Epithelial cell of prostate (primary cell): ENCODE measurements around the gene SUN2.

Source experiments
- DNase-seq: peaks from one replicate; pipeline ENCODE4 v3.0.0-alpha.2; 2011; ENCODE audit warnings: low read depth, low spot score
- H3K27ac ChIP-seq: fragments of 450-650 bp; 2 replicates; pipeline ENCODE4 v1.5.1; 2017; ENCODE audit warnings: mild to moderate bottlenecking

The SUN2 gene

GRCh38 chr22:38756711-38757463 is 1.1 kb upstream of the SUN2 start:
- no peak overlapping the region for H3K27ac ChIP-seq
- DNase-seq, result no peak

DNA sequence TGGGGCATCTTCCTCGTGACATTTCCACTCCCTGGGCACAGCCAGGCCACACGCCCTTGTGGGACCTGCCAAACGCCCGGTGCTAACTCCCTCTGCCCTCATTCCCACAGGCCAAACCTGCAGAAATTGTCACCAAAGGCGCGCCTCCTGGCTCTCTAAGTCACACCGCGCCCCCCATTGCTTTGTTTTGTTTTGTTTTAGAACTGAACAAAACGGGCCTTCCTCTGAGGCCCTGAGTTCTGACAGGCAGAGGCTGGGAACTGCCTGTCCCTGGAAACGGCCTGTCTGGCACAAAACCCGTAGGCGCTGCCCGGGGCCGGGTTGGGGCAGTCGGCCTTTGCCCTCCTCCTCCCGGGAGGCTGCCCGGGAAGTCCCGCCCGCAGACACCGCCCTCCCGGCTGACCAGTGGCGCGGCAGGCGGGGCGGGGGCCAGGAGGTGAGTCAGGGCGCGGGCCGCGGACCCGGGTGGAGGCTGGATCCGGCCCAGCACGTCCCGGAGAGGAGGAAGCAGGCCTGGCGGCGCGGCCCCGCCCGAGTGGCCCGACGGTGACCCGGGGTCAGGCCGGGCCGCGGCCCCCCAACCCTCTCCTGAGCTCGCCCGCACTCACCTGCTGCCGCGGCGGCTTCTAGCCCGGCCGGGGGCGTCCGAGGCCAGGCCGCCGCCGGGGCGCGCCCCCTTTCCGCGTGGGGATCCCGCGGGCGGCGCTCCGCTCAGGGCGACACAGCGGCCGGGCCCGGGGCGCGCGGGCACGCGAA is 465 bp downstream of the SUN2 start:
- H3K27ac ChIP-seq, result peak overlapping the region; percentile 91
- DNase-seq, result no peak

GRCh38 chr22:38754751-38755154 is 1.0 kb downstream of the SUN2 start:
- DNase-seq, result no peak
- peak overlapping the region; percentile 91 for H3K27ac ChIP-seq

- H3K27ac ChIP-seq, result peak overlapping the region; percentile 91
- DNase-seq, result peak; percentile 51
Observed at GRCh38 chr22:38753948-38754750, 1.6 kb downstream of the SUN2 start.

GRCh38 chr22:38751422-38752346 is 4.1 kb downstream of the SUN2 start:
- H3K27ac ChIP-seq, result peak overlapping the region; percentile 79
- peak; percentile 70 for DNase-seq

DNA sequence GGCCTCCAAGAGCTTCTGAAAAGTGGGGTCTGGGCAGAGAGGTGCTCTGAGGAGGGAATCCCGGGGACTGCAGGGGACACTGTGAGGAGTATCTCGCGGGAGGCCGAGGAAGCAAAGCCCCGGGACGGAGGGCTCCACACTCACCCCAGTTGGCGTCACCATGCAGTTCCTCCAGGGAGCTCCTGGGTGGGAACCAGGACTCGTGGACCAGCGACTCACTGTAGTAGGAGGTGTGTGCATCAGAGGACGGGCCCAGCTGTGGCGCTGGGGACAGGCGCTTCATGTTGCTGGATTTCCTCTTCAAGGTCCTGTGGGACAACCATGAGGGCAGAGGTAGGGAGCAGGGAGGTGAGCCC is 4.8 kb downstream of the SUN2 start:
- H3K27ac ChIP-seq, result peak overlapping the region; percentile 79
- no peak for DNase-seq

DNA sequence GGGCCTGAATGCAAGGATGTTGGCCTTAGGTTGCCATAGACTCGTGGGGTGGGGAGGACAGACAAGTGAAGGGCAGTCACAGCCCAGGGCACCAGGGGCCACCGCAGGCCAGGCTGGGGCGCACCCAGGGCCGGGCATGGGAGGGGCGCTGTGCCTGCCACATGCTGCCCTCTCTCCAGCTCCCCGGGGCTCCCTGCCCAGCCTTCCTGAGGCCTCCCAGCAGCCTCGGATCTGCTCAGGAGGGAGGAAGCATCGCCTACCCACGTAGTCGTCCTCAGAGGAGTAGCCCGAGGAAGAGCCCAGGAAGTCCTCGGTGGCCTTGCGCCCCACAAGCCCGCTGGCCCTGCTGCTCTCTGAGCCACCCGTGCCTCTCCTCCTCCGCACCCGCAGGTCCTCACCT is 5.2 kb downstream of the SUN2 start:
- no peak for DNase-seq
- peak overlapping the region; percentile 79 for H3K27ac ChIP-seq

GRCh38 chr22:38750104-38750503 is 5.7 kb downstream of the SUN2 start:
- H3K27ac ChIP-seq, result no peak overlapping the region
- no peak for DNase-seq

DNA sequence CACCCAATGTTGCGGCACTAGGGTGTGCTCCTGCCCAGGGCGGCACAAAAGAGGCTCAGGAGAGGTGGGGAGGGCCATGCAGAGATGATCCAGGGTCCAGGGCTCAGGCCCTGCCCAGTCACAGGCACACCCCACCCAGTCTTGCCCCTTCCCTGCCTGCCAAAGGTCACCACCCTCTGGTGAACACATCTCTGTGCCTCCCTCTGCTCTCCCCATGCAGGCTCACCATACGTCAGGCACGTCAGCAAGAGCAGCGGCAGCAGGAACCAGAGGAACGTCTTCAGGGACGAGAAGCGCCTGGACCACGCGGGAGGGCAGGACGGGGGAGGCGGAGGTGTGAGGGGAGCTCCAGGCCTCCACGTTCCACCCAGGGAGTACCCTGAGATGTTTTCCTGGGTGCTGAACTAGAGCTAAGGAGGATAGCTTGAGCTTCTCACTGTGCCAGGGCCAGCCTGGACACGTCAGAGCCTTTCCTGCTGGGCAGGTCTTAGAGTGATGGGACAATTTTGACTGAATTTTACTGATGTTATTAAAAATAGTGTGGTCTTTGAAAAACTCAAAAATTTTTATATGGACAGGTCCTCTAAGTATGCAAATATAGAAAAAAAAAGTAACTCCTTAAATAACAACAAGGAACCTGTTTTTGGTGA is 7.2 kb downstream of the SUN2 start:
- DNase-seq, result no peak
- peak overlapping the region; percentile 48 for H3K27ac ChIP-seq

DNA sequence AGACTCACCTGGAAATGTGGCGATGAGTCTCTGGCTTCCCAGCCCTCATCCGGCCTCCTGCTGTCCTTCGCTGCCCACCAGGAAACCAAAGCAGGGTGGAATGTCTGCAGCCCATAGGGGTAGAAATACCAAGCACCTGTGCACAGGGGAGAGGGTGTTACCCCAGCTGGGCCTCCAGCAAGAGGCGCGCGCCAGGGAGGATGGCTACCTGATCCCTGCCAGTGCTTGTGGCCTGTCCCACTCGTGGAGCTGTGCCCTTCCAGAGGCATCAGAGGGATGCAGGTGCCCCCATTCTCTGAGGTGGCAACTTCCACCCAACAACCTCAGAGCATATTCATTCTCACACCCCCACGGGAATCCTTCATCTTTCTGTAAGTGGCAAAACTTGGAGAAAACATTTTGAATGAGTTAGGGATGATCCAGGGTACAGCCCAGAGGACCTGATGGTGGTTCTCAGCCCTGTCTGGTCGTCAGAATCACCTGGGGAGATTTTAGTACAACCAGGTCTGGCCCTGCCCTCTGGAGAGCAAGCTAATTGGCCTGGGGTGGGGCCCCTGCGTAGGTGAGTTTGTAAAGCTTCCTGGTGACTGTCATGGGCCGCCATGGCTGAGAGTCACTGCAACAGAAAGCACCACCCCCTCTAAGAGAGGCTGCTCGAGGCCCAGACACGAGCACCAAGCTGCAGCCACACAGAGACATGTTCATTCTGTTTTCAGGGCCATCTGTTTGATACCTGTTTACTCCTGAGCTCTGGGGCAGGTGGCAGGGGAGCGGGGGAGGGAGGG is 9.9 kb downstream of the SUN2 start:
- no peak overlapping the region for H3K27ac ChIP-seq
- DNase-seq, result no peak

DNA sequence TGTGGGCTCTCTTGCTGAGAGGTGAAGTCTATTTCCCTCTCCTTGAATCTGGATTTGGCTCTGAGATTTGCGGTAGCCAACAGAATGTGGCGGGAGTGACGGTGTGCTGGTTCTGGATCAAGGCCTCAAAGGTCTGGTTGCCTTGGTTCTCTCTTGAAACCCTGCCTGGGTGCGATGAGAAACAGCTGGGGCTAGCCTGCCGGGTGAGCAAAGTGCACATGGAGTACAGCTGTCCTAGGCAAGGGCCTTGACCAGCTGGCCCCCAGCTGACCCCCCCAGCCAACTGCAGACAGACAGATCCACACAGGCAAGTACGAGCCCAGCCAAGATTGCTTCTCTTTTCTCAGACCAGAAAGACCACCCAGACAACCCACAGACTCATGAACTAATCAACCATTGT is 10.8 kb downstream of the SUN2 start:
- no peak overlapping the region for H3K27ac ChIP-seq
- no peak for DNase-seq

DNA sequence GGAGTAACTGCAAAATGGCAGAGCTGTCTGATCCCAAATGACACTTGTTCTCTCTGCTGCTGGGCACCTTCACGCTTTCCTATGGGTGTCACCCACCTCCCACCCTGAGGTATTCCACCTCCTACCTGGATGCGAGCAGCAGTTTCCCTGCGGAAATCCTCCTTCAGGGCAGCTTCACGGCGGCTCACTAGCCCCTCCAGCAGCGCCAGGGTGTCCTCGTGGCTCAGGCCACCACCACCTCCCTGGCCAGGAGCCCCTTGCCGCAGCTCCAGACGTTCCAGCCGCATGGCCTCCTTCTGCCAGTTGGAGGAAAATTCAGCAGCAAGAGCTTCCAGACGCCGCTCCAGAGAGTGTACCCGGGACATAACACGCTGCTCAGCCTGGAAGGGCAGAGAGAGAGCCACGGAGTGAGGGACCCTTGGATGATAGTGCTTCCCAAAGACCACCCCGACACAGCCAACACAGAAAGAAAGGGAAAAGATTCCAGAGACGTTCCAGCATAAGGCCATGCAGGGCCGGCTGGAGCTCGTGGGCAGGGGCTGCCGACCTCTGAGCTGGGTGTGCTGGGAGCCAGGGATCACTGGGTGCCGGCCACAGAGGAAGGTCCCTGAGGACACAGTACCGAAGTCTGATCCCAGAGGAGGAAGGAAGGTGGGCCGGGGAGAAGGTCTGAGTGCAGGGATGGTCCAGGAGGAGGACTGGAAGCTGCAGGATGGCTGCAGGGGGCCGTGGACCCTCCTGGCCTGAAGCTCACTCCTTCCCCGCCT is 13.4 kb downstream of the SUN2 start:
- no peak overlapping the region for H3K27ac ChIP-seq
- DNase-seq, result no peak

DNA sequence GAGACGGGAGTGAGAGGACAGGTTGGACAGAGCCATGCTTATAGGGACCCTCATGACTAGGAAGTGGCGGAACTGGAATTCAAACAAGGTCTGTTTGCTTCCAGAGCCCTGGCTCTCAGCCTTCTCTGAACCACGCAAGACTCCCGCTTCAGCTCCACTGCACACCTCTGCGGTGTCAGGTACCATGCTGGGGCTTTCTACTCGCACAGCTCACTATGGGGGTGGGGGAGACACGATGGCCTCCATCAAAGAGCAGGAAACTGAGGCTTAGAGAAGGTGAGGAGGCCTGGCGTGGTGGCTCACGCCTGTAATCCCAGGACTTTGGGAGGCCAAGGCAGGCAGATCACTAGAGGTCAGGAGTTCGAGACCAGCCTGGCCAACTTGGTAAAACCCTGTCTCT is 14.2 kb downstream of the SUN2 start:
- no peak for DNase-seq
- no peak overlapping the region for H3K27ac ChIP-seq

DNA sequence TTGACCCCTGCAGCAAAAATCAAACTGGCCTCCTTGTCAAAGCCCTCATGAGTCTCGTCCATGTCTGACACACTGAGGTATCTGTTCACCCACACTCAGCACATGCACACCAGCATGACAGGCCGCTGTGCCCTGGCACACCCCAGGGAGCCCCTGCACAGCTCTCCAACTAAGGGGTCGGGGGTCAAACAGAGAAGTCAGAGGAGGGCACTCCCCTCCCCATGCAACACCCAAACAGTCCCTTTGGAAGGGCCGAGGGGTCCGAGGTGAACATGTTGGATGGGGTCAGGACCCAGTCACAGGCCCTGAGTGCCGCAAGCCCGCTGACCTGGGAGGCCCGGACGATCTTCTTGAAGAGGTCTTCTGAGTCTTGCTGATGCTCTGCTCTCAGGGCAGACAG is 14.6 kb downstream of the SUN2 start:
- DNase-seq, result no peak
- H3K27ac ChIP-seq, result no peak overlapping the region

- DNase-seq, result no peak
- no peak overlapping the region for H3K27ac ChIP-seq
Observed at GRCh38 chr22:38740754-38741153, 15.0 kb downstream of the SUN2 start.

GRCh38 chr22:38740116-38740723 is 15.6 kb downstream of the SUN2 start:
- H3K27ac ChIP-seq, result no peak overlapping the region
- no peak for DNase-seq

DNA sequence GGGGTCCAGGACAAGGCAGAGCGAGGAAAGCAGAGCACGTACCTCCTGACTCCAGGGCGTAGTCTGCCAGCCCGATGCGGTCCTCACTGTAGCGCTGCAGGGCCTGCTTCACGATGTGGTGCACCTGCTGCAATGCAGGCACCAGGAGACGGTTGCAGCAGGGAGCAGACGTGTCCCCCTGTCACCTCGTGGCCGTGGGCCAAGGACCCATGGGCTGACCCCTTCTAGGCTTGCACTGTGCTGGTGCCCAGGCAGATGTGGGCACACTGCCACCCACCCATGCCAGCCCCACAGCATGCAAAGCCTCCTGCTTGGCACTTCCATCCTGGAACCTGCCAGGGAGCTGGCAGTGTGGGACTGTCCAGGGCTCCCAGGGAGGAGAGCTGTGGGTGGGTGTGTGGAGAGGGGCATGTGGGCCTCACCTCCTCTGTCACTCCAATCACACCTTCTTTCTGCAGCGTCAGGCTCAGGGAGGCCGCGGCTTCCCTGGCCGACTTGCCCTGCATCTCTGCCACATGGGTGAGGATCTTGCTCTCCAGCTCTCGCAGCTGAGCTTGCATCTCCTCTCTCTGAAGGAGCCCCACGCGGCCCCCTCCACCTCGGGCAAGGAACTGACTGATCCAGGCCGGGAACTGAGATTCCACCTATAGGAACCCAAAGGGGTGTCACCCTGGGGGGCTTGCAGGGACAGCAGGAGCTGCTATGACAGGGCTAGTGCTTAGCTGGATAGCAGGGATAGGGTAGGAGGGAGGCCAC is 16.3 kb downstream of the SUN2 start:
- no peak overlapping the region for H3K27ac ChIP-seq
- no peak for DNase-seq
